Smooth muscle cell (in vitro differentiated cells): ENCODE results near the gene PROX2. TPM values are rescaled to one million over a fixed set of nuclear protein-coding genes. Genes with fewer than 3 reads are reported as not detected.

Experiments used
- DNase-seq: peaks from one replicate; lab custom pipeline; 2025; ENCODE audit not compliant: unreplicated experiment; lab: John Stamatoyannopoulos, UW
- H2AFZ ChIP-seq: fragments of 200-600 bp; sonication (generic); 2 replicates; pipeline ENCODE4 v1.6.0; 2016; ENCODE audit warnings: antibody characterized with exemption, low read depth, mild to moderate bottlenecking
- H3F3A ChIP-seq: fragments of 200-600 bp; sonication (generic); 2 replicates; pipeline ENCODE4 v1.6.0; 2017; ENCODE audit warnings: antibody characterized with exemption, low read depth
- H3K27ac ChIP-seq: fragments of 200-600 bp; sonication (generic); 2 replicates; pipeline ENCODE4 v1.5.1; 2016; ENCODE audit warnings: low read depth, mild to moderate bottlenecking
- H3K27me3 ChIP-seq: fragments of 200-600 bp; sonication (generic); 2 replicates; pipeline ENCODE4 v1.6.1; 2016; ENCODE audit warnings: low read depth, mild to moderate bottlenecking
- H3K36me3 ChIP-seq: fragments of 200-600 bp; sonication (generic); 2 replicates; pipeline ENCODE4 v1.5.1; 2016; ENCODE audit warnings: low read depth
- H3K4me1 ChIP-seq: fragments of 200-600 bp; sonication (generic); 2 replicates; pipeline ENCODE4 v1.5.1; 2016; ENCODE audit warnings: low read depth
- H3K4me2 ChIP-seq: fragments of 200-600 bp; sonication (generic); 2 replicates; pipeline ENCODE4 v1.6.0; 2016; ENCODE audit warnings: mild to moderate bottlenecking
- H3K4me3 ChIP-seq: fragments of 200-600 bp; sonication (generic); 2 replicates; pipeline ENCODE4 v1.5.1; 2016; ENCODE audit warnings: mild to moderate bottlenecking
- H3K79me2 ChIP-seq: fragments of 200-600 bp; sonication (generic); 2 replicates; pipeline ENCODE4 v1.6.0; 2016; ENCODE audit warnings: low read depth, mild to moderate bottlenecking
- H3K9ac ChIP-seq: fragments of 200-600 bp; sonication (generic); 2 replicates; pipeline ENCODE4 v1.6.0; 2016; ENCODE audit warnings: low read depth
- H3K9me3 ChIP-seq: fragments of 200-600 bp; sonication (generic); replicated peaks from 2 replicates; pipeline ENCODE4 v1.5.1; 2016; ENCODE audit warnings: low read depth
- H4K20me1 ChIP-seq: fragments of 200-600 bp; sonication (generic); 2 replicates; pipeline ENCODE4 v1.6.0; 2016; ENCODE audit warnings: low read depth
- WGBS: methylation state at CpG from one replicate; pipeline ENCODE4 v1.1.7; 2016; ENCODE audit warnings: low lambda C conversion rate; 5-methylcytosine and 5-hydroxymethylcytosine counted together
- polyA plus RNA-seq: library from polyadenylated mRNA; unstranded; fragments of >200 nt; fragmentation: Nextera tagmentation; extraction: Ambion mirVana; gene quantifications from 2 replicates; pipeline ENCODE4 v1.2.1, GENCODE V29; 2016
- total RNA-seq: library from RNA; depleted of rRNA; stranded (reverse); fragments of >200 nt; gene quantifications from 2 replicates; pipeline ENCODE4 v1.2.3, GENCODE V29; 2014
- TF ChIP-seq, protein P1 (sequence below): fragments of 200-600 bp; sonication (generic); IDR thresholded peaks from 2 replicates; pipeline ENCODE4 v1.5.1; 2017; ENCODE audit warnings: borderline replicate concordance, mild to moderate bottlenecking, antibody characterized with exemption; ENCODE audit not compliant: insufficient read depth, poor library complexity, severe bottlenecking

Gene PROX2
- total and polyA plus RNA-seq, 2 experiments from 2014 or later: 0.08 TPM; not detected in 1

DNA sequence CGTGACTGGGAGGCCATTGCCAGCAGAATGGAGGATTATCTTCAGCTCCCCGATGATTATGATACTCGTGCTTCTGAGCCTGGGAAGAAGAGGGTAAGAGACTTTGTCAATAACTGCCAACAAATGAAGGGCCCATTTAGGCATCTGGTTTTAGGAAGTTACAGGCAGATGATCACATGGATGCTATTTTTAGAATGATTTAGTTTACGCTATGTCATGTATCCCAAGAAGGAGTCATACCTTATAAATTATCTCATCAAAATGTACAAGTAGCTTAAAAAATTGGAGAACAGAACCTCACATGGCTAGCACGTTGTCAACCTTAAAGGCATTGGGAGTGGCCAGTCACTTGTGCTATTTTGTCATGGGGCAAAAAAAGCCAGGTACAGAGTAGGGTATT, 46.7 kb downstream of the PROX2 start:
- Histone ChIP-seq H3K9ac (no peak overlapping the region), H3K4me2 (no peak overlapping the region), H3K79me2 (peaks cover 6% of the 10 kb centered on the region), H3K27ac (no peak overlapping the region), H3F3A (no peaks in the 10 kb centered on the region), H3K36me3 (peaks cover 14% of the 10 kb centered on the region), H3K4me1 (no peaks in the 10 kb centered on the region), H4K20me1 (peaks cover 5% of the 10 kb centered on the region), H3K4me3 (no peak overlapping the region), H2AFZ (no peak overlapping the region), H3K9me3 (no peaks in the 10 kb centered on the region), H3K27me3 (no peaks in the 10 kb centered on the region)
- TF ChIP-seq, protein P1, sequence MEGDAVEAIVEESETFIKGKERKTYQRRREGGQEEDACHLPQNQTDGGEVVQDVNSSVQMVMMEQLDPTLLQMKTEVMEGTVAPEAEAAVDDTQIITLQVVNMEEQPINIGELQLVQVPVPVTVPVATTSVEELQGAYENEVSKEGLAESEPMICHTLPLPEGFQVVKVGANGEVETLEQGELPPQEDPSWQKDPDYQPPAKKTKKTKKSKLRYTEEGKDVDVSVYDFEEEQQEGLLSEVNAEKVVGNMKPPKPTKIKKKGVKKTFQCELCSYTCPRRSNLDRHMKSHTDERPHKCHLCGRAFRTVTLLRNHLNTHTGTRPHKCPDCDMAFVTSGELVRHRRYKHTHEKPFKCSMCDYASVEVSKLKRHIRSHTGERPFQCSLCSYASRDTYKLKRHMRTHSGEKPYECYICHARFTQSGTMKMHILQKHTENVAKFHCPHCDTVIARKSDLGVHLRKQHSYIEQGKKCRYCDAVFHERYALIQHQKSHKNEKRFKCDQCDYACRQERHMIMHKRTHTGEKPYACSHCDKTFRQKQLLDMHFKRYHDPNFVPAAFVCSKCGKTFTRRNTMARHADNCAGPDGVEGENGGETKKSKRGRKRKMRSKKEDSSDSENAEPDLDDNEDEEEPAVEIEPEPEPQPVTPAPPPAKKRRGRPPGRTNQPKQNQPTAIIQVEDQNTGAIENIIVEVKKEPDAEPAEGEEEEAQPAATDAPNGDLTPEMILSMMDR: no peak
- DNase-seq: no peak
- 92% methylated on average over 5 of the region's 5 CpGs for WGBS

DNA sequence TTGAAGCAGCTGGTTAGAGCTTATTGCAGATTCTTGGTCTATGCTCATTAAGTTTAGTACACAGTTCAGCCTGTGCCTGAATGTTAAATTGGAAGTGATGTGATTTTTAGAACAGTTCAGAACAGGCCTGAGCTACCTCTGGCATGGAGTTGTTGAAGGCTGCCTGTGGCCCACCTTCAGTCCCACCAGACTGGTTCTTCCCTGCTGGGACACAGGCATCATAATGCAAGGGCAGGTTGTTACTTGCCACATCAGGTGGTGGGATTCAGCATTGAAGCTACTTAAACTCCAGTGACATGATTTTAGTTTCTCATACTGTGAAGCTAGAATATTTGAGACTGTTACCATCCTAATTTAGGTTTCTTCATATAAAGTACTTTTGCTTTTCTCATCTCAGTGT, 49.4 kb downstream of the PROX2 start:
- peaks cover 18% of the 10 kb centered on the region for H3K36me3 ChIP-seq
- TF ChIP-seq, protein P1: no peak

More for the DNA sequence above, 49.4 kb downstream of the PROX2 start:
- peaks cover 6% of the 10 kb centered on the region for H3K79me2 ChIP-seq
- peaks cover 5% of the 10 kb centered on the region for H4K20me1 ChIP-seq
- H3K9ac ChIP-seq: no peak overlapping the region
- no peak overlapping the region for H3K4me2 ChIP-seq
- no peaks in the 10 kb centered on the region for H3K27me3 ChIP-seq
- no peak overlapping the region for H3K4me3 ChIP-seq
- no peaks in the 10 kb centered on the region for H3K4me1 ChIP-seq
- no peak overlapping the region for H2AFZ ChIP-seq
- no peak overlapping the region for H3K27ac ChIP-seq
- no peaks in the 10 kb centered on the region for H3F3A ChIP-seq
- no peak for DNase-seq
- H3K9me3 ChIP-seq: no peaks in the 10 kb centered on the region

Other genes with a start within 250 kb of the PROX2 start
- gene AREL1, start 163.1 kb downstream of the PROX2 start, total RNA-seq: 27.3 and 33.5 TPM in 2 replicates
- 9.4 and 9.6 TPM in 2 replicates for gene AREL1, start 163.1 kb downstream of the PROX2 start, polyA plus RNA-seq
- 34.9 and 36.2 TPM in 2 replicates for gene FCF1, start 163.0 kb downstream of the PROX2 start, total RNA-seq
- gene FCF1, start 163.0 kb downstream of the PROX2 start, polyA plus RNA-seq: 14.6 and 17.5 TPM in 2 replicates
- gene YLPM1, start 112.8 kb downstream of the PROX2 start, total RNA-seq: 22.3 and 29.7 TPM in 2 replicates
- gene YLPM1, start 112.8 kb downstream of the PROX2 start, polyA plus RNA-seq: 14.6 and 15.5 TPM in 2 replicates
- gene DLST, start 5.8 kb upstream of the PROX2 start, total RNA-seq: 45.1 and 46.9 TPM in 2 replicates
- 4.9 and 7.8 TPM in 2 replicates for gene DLST, start 5.8 kb upstream of the PROX2 start, polyA plus RNA-seq
- gene RPS6KL1, start 47.1 kb upstream of the PROX2 start, total RNA-seq: 0.09 TPM in 1 of 2 replicates, not detected in the other
- not detected in 2 replicates for gene RPS6KL1, start 47.1 kb upstream of the PROX2 start, polyA plus RNA-seq
- gene PGF, start 79.5 kb upstream of the PROX2 start, total RNA-seq: 15.4 and 17.8 TPM in 2 replicates
- gene PGF, start 79.5 kb upstream of the PROX2 start, polyA plus RNA-seq: 30.6 and 32.2 TPM in 2 replicates
- gene EIF2B2, start 126.8 kb upstream of the PROX2 start, total RNA-seq: 38.0 and 47.4 TPM in 2 replicates
- 64.3 and 71.2 TPM in 2 replicates for gene EIF2B2, start 126.8 kb upstream of the PROX2 start, polyA plus RNA-seq
- gene MLH3, start 175.3 kb upstream of the PROX2 start, total RNA-seq: 18.9 and 23.5 TPM in 2 replicates
- gene MLH3, start 175.3 kb upstream of the PROX2 start, polyA plus RNA-seq: 9.6 and 11.5 TPM in 2 replicates
- 6.9 and 12.2 TPM in 2 replicates for gene ACYP1, start 187.9 kb upstream of the PROX2 start, total RNA-seq
- 14.9 and 17.3 TPM in 2 replicates for gene ACYP1, start 187.9 kb upstream of the PROX2 start, polyA plus RNA-seq
- gene ZC2HC1C, start 193.5 kb upstream of the PROX2 start, total RNA-seq: 0.18 and 0.31 TPM in 2 replicates
- 0.53 and 2.6 TPM in 2 replicates for gene ZC2HC1C, start 193.5 kb upstream of the PROX2 start, polyA plus RNA-seq